Left kidney (tissue), 2 donors: Measurements from ENCODE around the gene XPNPEP2. TPM values are rescaled to one million over a fixed set of nuclear protein-coding genes. Genes with fewer than 3 reads are reported as not detected.

Experiments used
- DNase-seq: peaks from one replicate; pipeline ENCODE4 v3.0.0-alpha.2; 2013
- polyA plus RNA-seq: library from polyadenylated mRNA; unstranded; fragments of 120-200 nt; gene quantifications from one replicate; pipeline ENCODE4 v1.2.1, GENCODE V29; 2013; ENCODE audit not compliant: insufficient read length

XPNPEP2 gene
- polyA plus RNA-seq, 1 donor, result 81.5 TPM

DNA sequence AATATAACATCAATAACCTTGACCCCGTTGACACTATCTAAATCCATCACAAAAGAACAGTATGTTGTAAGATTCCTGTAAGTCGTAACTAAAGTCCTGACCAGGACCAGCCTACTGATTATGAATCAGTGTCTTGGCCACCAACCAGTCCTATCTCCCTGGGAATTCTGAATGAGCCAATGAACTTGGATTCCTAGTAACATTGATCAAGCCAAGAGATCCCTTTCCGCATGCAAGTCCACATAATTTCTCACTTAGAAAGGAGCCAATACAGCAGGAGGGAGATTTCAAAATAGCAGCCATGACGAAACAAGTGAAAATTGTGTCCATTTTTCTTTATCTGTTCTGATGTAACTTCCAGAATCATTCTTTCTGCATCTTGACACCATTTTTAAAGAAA, 9.5 kb downstream of the XPNPEP2 start:
- DNase-seq, result no peak

DNA sequence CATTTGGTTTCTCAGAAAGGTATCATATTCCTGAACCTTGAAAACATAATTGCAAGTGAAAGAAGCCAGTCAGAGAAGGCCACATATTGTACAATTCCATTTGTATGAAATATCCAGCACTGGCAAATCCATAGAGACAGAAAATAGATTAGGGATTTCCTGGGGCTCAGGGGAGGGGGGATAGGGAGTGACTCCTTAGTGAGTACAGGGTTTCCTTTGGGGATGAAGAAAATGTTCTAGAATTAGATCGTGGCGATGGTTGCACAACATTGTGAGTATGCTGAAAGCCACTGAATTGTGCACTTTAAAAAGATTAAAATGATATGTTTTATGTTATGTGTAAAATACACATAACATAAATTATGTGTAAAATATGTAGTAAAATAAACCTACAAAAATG, 10.3 kb downstream of the XPNPEP2 start:
- no peak for DNase-seq

DNA sequence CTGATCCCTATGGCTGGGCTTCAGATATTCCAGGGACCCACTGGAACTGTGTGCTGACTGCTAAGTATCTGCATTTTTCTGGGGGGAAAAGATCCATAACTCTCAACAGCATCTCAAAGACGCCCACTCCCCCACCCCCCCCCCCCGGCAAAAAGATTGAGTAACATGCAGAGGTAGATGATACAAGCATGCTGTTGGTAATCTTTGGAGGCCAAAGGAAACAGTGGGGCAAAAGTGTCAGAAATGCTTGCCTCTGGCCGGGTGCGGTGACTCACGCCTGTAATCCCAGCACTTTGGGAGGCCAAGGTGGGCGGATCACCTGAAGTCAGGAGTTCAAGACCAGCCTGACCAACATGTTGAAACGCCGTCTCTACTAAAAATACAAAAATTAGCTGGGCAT, 12.2 kb downstream of the XPNPEP2 start:
- no peak for DNase-seq

DNA sequence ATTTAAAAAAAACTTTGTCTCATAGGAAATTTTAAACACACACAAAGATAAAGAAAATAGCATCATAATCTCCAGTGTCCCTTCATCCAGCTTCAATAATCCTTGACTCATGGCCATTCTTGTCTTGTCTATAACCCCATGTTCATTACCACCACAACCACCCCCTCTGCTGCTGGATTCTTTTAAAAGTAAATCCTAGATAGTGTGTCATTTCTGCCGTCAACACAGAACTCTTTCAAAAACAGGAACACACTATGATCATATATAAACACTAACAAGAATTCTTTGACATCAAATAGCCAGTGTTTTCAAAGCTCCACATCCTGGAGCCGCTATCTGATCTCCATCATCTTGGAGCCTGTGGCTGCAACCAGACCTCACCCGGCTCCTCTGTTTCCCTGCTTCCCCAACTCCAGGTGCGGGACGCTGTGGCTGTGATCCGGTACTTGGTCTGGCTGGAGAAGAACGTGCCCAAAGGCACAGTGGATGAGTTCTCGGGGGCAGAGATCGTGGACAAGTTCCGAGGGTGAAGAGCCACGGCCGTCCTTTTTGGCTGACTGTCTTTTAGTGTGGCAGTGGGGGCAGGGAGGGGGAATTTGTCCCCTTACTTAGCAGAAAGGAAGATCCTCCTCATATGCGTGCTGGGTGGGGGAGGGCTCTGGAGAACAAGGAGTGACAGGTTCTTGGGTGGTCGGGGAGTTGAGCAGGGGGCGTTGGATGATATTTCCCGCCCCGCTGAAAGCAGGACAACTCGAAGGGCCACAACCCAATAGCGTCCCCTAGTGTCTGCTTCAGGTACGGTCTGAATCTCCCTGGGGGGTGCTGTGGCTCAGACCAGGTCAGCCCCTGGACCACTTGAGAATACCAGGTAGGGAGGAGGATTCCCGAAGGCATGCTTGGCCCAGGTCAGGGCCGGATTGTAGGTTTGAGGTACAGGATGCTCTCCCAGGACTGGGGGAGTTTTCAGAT, 15.6 kb downstream of the XPNPEP2 start:
- no peak for DNase-seq

DNA sequence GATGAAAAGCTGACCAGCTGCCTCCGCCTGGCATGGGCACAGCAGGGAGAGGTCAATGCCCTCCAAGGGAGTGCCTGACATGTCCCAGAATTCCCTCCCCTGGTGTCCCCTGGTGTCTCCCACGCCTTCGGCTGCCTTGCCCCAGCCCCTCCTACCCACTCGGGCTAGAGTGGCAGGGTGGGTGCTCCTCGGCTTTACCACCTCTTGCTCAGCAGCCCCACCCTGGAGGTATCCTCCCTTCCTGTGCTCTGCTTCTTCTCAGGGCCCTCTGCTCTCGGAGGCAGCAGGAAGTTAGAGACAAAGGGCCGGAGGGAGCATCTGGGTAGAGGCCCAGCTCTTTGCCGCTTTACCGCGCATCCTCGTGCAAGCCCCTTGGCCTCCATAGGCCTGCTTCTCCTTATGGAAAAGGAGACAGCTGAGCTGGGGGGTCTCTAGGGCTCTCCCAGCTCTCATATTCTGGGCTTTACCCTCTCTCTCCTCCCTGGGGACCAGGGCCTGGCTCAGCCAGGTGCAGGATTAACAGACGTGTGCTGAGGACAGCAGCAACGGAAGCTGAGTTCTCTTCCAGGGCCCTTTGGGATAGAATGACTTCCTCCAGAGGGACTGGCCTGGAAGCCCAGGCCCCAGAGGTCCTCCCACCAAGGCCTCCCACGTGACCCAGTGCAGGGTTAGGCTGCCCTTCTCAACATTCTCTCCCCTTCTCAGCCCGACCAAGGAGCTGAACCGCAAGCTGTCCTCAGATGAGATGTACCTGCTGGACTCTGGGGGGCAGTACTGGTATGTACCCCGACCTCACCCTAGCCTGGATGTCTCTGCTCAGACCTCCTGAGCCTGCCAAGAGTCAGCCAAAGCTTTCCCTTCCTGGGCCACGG, 17.2 kb downstream of the XPNPEP2 start:
- DNase-seq, result no peak

DNA sequence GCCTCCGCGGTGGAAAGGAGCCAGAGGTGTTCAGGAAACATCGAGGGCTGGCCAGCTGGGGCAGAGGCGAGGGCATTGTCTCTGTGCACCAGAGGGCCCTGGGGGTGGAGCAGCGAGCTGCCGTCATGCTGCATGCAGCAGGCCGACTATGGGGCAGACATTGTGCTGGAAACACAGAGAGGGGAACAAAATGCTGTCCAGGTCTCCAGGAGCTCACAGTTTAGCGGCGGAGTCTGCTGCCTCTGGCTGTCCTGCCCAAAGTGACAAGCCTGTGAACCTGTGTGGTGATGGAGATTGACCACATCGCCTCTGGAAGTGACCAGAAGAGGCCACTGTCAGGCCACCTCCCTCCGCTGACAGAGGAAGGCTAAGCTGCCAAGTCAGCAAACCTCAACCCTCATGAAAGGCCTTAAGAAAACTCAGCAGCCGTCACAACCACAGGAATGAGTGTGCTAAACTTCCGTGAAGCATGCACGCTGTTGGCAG, 20.8 kb downstream of the XPNPEP2 start:
- no peak for DNase-seq

DNA sequence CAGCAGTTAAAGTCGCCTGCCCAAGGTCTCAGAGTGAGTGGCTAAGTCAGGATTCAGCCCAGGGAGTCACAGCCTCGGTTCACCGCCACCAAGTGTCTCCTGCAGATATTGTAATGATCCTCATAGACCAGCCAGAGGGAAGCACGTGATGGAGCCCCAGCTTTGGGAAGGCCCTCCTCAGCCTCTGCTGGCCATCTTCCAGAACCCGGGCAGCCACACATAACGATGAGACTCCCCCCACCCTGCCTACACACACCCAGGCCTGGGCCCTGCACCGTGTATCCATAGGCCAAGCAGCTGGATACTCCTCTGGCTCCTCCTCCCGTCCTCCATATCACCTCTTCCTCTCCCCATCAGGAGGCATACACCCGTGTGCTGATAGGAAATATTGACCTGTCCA, 21.4 kb downstream of the XPNPEP2 start:
- no peak for DNase-seq

DNA sequence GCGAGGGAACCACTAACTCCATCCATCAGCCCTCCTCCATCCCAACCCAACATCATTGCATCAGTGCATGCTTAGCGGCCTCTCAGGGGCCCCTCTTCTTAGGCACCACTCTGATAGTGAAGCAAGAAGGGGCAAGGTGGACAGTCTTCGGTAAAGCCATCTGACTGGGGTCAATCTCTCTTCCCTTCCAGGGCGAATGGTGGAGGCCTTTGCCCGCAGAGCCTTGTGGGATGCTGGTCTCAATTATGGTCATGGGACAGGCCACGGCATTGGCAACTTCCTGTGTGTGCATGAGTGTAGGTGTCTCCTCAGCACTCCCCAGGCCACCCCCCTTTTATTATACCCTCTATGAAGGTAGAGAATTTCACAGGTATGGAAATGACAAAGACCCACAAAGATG, 22.2 kb downstream of the XPNPEP2 start:
- DNase-seq, result no peak

DNA sequence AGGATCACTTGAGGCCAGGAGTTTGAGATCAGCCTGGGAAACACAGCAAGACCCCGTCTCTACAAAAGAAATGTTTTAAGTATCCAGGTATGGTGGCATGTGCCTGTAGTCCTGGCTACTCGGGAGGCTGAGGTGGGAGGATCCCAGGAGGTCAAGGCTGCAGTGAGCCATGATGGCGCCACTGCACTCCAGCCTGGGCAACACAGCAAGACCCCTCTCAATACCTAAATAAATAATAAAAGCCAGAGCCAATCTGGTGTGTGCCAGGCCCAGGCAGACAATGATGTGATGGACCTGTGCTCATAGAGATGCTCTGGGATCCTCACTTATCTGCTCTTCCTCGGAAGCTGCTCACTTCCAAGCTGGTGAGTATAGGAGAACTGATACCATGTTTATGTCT, 22.8 kb downstream of the XPNPEP2 start:
- DNase-seq, result no peak

DNA sequence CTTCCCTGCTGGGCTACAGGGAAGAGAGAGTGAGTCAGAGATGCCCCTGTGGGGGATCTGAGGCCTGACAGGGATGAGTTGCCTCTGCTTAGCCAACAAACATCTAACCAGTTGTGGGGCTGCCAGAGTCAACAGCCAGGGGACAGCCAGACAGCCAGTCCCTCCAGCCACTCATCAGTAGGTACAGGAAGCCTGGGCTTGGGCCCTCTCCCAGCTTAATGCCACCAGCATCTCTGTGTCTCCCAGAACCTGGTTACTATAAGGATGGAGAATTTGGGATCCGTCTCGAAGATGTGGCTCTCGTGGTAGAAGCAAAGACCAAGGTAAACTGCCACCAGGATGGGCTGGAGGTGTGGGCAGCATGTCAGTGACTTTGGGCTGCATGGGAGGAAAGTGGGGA, 23.7 kb downstream of the XPNPEP2 start:
- no peak for DNase-seq

DNA sequence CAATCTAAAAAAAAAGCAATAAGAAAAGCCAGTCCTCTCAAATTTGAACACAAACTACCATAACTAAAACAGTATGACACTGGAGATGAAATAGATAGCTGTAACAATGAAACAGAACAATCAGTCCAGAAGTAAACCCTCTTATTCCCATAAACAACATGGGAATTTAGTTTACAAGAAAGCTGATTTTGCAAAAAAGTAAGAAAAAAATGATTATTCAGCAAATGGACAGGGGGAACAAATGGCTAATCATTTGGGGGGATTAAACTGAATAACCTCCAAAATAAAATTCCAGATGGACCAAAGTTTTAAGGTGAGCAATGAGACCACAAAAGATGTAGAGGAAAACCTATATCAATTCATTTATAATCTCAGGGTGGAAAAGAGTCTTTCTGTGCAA, 24.9 kb downstream of the XPNPEP2 start:
- DNase-seq, result no peak

DNA sequence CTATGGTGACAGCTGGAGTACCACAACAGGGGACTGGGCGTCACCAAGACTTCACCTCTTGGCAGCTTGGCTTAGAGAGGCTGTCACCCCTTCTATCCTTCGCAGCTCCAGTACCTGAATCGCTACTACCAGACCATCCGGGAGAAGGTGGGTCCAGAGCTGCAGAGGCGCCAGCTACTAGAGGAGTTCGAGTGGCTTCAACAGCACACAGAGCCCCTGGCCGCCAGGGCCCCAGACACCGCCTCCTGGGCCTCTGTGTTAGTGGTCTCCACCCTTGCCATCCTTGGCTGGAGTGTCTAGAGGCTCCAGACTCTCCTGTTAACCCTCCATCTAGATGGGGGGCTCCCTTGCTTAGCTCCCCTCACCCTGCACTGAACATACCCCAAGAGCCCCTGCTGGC, 29.4 kb downstream of the XPNPEP2 start:
- no peak for DNase-seq

DNA sequence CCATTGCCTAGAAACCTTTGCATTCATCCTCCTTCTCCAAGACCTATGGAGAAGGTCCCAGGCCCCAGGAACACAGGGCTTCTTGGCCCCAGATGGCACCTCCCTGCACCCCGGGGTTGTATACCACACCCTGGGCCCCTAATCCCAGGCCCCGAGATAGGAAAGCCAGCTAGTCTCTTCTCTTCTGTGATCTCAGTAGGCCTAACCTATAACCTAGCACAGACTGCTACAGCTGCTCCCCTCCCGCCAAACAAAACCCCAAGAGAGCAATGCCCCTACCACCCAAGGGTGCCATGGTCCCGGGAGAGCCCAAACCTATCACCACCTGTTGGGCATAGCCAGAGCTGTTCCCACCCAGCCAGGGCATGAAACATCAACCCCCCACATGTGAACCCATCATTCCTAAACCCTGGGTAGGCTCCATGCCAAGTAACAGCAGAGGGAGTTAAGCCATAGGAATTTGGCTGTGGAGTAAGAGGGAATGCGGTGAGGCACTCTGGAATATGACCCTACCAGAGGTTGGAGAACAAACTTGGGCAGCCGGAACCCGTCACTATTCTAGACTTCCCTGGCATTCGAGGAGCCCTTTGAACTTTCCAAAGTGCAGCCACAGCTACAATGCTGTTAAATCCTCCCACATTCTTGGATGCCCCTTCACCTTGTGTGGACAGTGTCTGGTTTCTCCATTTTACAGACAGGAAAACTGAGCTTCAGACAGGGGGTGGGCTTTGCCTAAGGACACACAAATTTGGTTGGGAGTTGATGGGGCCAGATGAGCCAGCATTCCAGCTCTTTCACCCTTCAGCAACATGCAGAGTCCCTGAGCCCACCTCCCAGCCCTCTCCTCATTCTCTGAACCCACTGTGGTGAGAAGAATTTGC, 30.0 kb downstream of the XPNPEP2 start:
- DNase-seq, result no peak

DNA sequence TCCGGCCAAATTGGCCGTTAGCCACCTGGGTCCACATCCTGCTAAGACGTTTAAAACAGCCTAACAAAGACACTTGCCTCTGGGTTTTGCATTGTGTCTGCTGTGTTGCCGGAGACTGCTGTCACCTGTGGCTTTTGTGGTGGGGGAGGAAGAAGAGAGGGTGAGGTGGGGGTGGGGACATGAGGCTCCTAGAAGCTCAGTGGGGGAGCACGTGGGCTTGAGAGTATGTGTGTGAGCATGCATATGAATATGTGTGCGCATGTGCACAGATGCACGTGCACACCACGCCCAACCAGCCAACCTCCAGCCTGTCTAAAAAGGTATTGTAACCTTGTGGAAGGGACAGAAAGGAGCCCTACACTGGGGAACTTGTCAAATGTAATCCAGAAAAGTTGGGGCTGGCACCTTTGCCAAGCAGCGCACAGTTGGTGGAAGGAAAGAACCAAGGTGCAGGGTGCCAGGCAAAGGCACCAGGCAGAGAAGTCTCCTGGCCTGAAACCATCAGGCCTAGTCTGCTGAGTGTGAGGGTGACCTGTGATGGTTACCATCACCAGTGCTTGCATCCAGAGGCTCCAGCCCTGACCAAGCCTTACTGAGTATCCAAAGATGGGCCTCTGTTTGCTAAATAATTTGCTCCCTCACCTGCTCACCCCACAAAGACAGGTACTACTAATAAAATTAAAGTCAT, 30.8 kb downstream of the XPNPEP2 start:
- DNase-seq, result no peak

DNA sequence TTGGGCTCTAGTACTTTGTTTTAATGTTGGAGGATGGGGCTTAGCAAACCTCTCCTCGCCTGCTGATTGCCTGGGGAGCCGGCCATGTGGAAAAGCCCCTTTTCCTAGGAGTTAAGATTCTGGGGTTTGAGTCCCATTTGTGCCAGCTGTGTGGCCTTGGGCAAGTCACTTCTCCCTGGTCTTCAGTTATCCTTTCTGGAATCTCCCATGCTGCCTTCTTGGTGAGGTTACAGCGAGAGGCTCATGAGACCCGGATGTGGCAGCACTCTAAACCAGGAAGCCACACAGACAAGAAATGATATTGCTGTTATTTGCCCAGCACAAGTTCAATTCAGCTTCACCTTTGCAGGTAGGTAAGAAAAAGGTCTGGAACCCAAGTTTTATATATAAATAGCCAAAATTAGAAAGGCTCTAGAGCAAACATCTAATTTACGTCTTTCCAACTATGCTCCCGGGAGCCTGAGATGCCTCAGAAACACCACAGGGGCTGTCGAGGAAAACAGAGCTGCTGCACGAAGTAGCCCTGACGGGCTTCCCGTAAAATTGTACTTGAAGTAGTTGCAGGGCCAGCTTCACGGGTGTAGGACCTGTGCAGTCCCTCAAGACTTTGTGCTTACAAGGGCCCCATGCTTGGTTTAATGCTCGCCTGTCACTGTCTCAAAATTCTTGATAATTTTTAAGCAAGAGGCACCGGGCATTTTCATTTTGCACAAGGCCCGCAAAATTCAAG, 32.7 kb downstream of the XPNPEP2 start:
- no peak for DNase-seq

DNA sequence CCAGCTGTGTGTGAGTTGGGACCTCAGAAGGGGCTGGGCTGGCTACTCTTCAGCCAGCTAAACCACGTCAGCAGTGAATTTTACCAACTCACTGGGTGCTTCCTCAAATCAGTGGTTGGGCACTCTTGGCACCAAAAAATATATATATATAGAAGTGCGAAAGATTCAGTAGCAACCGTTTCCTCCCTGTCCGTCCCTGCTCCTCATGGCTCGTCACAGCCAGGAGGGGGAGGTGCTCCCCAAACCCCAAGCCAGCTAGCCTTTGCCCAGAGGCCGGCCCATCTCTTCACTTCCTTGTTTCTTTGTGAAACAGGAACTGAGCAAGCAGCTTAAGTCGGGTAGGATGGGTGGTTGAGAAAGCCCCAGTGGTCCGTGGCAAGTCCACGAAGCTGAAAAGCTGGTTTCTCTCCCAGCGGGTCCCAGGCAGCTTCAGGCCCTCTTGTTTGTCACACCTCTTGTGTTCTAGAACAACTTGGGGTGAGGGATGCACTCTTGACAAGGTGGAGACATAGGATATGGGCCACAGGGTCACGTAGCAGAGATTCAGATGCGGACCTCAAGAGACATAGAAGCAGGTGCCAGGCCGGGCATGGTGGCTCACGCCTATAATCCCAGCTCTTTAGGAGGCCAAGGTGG, 34.1 kb downstream of the XPNPEP2 start:
- DNase-seq, result no peak

DNA sequence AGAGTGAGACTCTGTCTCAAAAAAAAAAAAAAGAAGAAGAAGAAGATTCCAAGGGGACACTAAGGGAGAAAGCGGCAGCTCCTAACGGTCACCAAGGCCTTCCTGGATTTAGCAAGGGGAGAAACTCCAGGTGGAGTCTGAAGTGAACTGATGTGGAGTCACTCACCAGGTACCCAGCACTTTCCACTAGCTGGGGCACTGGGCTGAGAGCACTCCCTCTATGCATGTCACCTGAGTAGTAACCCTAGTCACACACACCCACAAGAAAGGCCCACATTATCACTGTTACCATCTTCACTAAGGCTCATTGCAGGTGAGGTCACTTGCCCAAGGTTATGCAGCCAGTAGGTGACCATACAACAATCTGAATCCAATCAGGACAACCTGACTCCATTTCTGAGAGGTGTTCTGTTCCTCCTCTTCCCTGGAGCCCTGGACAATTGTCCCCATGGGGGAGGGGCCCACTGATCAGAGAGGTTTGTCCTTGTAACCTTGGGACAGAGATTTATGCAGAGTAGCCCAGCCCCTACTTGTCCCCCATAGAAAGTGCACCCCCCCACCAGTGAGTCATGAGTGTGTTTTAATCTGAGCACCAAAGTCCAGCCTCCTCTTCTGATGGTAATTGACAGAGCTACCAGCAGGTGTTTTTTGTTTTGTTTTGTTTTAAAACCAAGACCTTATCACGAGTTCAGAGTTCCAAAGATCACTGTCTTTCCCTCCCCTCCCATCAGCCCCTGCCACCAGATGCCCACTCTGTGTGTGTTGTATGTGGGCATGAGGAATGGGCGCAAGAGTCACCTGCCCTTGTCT, 35.1 kb downstream of the XPNPEP2 start:
- no peak for DNase-seq

DNA sequence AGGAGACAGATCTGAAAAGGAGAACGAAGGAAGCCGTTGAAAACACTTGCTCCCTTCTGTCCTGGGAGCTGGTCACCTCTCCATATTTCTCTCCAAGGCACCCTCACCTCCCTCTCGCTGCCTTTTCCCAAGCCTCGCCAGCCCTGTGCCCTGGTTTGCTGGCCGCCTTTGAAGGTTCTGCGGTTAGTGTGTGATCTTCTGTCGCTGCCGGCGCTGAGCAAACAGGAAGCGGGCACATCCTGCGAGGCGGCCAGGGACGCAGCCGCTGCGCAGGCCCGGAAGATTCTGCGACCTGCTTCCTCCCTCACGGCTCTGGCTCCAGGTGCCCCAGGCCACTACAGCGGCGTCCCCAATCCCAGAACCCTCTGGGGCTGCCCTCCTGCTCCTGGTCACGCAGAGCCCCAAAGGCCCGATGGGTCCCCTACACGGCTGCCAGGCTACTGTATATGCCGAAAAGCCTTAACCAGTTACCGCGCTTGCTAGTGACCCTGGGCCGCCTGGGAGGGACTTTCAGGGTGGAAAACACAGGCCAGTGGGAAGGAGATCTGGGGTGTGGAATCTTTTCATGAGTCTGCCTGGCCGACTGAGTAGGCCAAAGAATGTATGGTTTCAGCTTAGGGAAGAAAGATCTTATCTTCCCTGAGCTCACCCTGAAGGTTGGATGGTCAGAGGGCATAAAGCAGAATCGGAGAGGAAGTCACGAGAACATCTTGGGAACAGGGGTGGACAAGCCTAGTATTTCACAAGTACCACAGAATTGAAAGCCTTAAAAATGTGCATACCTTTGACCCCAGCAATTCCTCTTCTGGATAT, 38.6 kb downstream of the XPNPEP2 start:
- DNase-seq, result no peak
